ENCODE results near the gene CCDC30.
"Not testable (repeated sequence)": the region's sequence is repeated elsewhere in the genome, so short reads cannot be mapped to it uniquely, and the experiment has no call there.

DNA sequence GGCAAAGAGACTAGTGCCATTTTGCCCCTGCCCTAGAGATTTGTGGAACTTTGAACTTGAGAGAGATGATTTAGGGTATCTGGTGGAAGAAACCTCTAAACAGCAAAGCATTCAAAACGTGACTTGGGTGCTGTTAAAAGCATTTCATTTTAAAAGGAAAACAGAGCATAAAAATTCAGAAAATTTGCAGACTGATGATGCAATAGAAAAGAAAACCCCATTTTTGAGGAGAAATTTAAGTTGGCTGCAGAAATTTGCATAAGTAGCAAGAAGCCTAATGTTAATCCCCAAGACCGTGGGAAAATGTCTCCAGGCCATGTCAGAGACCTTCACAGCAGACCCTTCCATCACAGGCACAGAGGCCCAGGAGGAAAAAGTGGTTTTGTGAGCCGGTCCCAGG lies 164.1 kb downstream of the CCDC30 start:
- TF ChIP-seq, protein P1, sequence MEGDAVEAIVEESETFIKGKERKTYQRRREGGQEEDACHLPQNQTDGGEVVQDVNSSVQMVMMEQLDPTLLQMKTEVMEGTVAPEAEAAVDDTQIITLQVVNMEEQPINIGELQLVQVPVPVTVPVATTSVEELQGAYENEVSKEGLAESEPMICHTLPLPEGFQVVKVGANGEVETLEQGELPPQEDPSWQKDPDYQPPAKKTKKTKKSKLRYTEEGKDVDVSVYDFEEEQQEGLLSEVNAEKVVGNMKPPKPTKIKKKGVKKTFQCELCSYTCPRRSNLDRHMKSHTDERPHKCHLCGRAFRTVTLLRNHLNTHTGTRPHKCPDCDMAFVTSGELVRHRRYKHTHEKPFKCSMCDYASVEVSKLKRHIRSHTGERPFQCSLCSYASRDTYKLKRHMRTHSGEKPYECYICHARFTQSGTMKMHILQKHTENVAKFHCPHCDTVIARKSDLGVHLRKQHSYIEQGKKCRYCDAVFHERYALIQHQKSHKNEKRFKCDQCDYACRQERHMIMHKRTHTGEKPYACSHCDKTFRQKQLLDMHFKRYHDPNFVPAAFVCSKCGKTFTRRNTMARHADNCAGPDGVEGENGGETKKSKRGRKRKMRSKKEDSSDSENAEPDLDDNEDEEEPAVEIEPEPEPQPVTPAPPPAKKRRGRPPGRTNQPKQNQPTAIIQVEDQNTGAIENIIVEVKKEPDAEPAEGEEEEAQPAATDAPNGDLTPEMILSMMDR (conservative IDR thresholded peaks at IDR 0.05 in 1 of 2, IDR thresholded peaks at IDR 0.05 in 1 of 2; ENCODE audit: extremely low read depth in 1 of 2, insufficient read depth in 1 of 2, low read depth in 1 of 2, low read length in 2 of 2): not testable (repeated sequence)
- TF ChIP-seq EZH2 (IDR thresholded peaks at IDR 0.05; ENCODE audit: borderline replicate concordance, low read length): not testable (repeated sequence)

Measured in mammary epithelial cell (primary cell).